H9 (cell line): Measurements from ENCODE around the gene IL15RA. TPM values are rescaled to one million over a fixed set of nuclear protein-coding genes. Genes with fewer than 3 reads are reported as not detected.

Experiments
- DNase-seq: peaks from one replicate; pipeline ENCODE4 v3.0.0-alpha.2; 2017
- H2AFZ ChIP-seq: one replicate; pipeline ENCODE4 v1.6.1; 2013; ENCODE audit warnings: mild to moderate bottlenecking, low read length, control low read depth, moderate library complexity
- H2AK5ac ChIP-seq: 2 replicates; pipeline ENCODE4 v1.6.1; 2013; ENCODE audit warnings: low read length, control low read depth, mixed read lengths; ENCODE audit not compliant: insufficient read length
- H2BK120ac ChIP-seq: one replicate; pipeline ENCODE4 v1.6.1; 2013; ENCODE audit warnings: low read depth, mild to moderate bottlenecking, low read length, control low read depth, inconsistent platforms; ENCODE audit not compliant: poor library complexity, severe bottlenecking
- H2BK12ac ChIP-seq: 2 replicates; pipeline ENCODE4 v1.6.1; 2013; ENCODE audit warnings: low read length, control low read depth, mixed read lengths, low read depth; ENCODE audit not compliant: insufficient read length
- H2BK15ac ChIP-seq: 2 replicates; pipeline ENCODE4 v1.6.1; 2013; ENCODE audit warnings: low read depth, low read length, control low read depth
- H2BK20ac ChIP-seq: one replicate; pipeline ENCODE4 v1.6.1; 2013; ENCODE audit warnings: low read depth, mild to moderate bottlenecking, low read length, control low read depth, inconsistent platforms; ENCODE audit not compliant: poor library complexity, severe bottlenecking
- H2BK5ac ChIP-seq: 2 replicates; pipeline ENCODE4 v1.6.1; 2013; ENCODE audit warnings: low read length, control low read depth, mixed read lengths; ENCODE audit not compliant: insufficient read length
- H3K14ac ChIP-seq: 2 replicates; pipeline ENCODE4 v1.6.1; 2013; ENCODE audit warnings: low read length, control low read depth; ENCODE audit not compliant: insufficient read depth
- H3K18ac ChIP-seq: 2 replicates; pipeline ENCODE4 v1.6.1; 2013; ENCODE audit warnings: low read depth, mild to moderate bottlenecking, mixed read lengths, low read length, control low read depth; ENCODE audit not compliant: insufficient read length
- H3K23ac ChIP-seq: 2 replicates; pipeline ENCODE4 v1.6.1; 2013; ENCODE audit warnings: low read length, control low read depth, mixed read lengths, low read depth; ENCODE audit not compliant: insufficient read length
- H3K23me2 ChIP-seq: 2 replicates; pipeline ENCODE4 v1.6.1; 2013; ENCODE audit warnings: low read depth, mild to moderate bottlenecking, mixed read lengths, low read length, control low read depth; ENCODE audit not compliant: insufficient read length, poor library complexity, severe bottlenecking
- H3K27ac ChIP-seq: 2 replicates; pipeline ENCODE4 v1.5.1; 2013; ENCODE audit warnings: low read length, control low read depth, mixed read lengths, low read depth; ENCODE audit not compliant: insufficient read length
- H3K27me3 ChIP-seq: 2 replicates; pipeline ENCODE4 v1.6.1; 2013; ENCODE audit warnings: low read length, control low read depth, inconsistent platforms; ENCODE audit not compliant: insufficient read depth
- H3K4ac ChIP-seq: 2 replicates; pipeline ENCODE4 v1.6.1; 2013; ENCODE audit warnings: low read depth, mild to moderate bottlenecking, control low read depth, inconsistent platforms, low read length, moderate library complexity
- H3K4me1 ChIP-seq: 2 replicates; pipeline ENCODE4 v1.6.1; 2013; ENCODE audit warnings: low read length, control low read depth, inconsistent platforms; ENCODE audit not compliant: insufficient read depth
- H3K4me2 ChIP-seq: 2 replicates; pipeline ENCODE4 v1.6.1; 2013; ENCODE audit warnings: low read length, control low read depth, mixed read lengths; ENCODE audit not compliant: insufficient read length, insufficient read depth
- H3K56ac ChIP-seq: 2 replicates; pipeline ENCODE4 v1.6.1; 2013; ENCODE audit warnings: low read depth, mild to moderate bottlenecking, mixed read lengths, low read length, control low read depth; ENCODE audit not compliant: insufficient read length
- H3K79me1 ChIP-seq: 2 replicates; pipeline ENCODE4 v1.6.1; 2013; ENCODE audit warnings: low read depth, mild to moderate bottlenecking, moderate library complexity, low read length, control low read depth, inconsistent platforms; ENCODE audit not compliant: insufficient read depth, poor library complexity, severe bottlenecking
- H3K79me2 ChIP-seq: 2 replicates; pipeline ENCODE4 v1.6.1; 2013; ENCODE audit warnings: low read length, control low read depth, inconsistent platforms; ENCODE audit not compliant: insufficient read depth
- H3K9ac ChIP-seq: 2 replicates; pipeline ENCODE4 v1.6.1; 2013; ENCODE audit warnings: low read length, control low read depth, mixed read lengths; ENCODE audit not compliant: insufficient read length; ENCODE audit errors: extremely low read depth
- H3K9me3 ChIP-seq: one replicate; pipeline ENCODE4 v1.6.1; 2013; ENCODE audit warnings: low read depth, low read length, inconsistent platforms; ENCODE audit not compliant: control insufficient read depth
- H3T11ph ChIP-seq: one replicate; pipeline ENCODE4 v1.6.1; 2013; ENCODE audit warnings: mild to moderate bottlenecking, low read length, control low read depth, inconsistent platforms
- H4K20me1 ChIP-seq: one replicate; pipeline ENCODE4 v1.6.1; 2013; ENCODE audit not compliant: control insufficient read depth, insufficient read length, insufficient read depth
- H4K5ac ChIP-seq: 2 replicates; pipeline ENCODE4 v1.6.1; 2013; ENCODE audit warnings: low read depth, mild to moderate bottlenecking, mixed read lengths, low read length, control low read depth; ENCODE audit not compliant: insufficient read length
- H4K8ac ChIP-seq: replicated peaks from 2 replicates; pipeline ENCODE4 v1.6.1; 2013; ENCODE audit warnings: low read length, control low read depth, mixed read lengths, low read depth; ENCODE audit not compliant: insufficient read length
- H4K91ac ChIP-seq: 2 replicates; pipeline ENCODE4 v1.6.1; 2013; ENCODE audit warnings: low read depth, mild to moderate bottlenecking, moderate library complexity, mixed read lengths, low read length, control low read depth; ENCODE audit not compliant: insufficient read length
- H3K27ac Mint-ChIP-seq, 3 experiments: 2 replicates in 2 of 3; 3 replicates in 1 of 3; pipeline ENCODE4 v1.8.0; 2020 to 2021; ENCODE audit warnings: mixed read lengths in 3 of 3, mild to moderate bottlenecking in 1 of 3, moderate library complexity in 1 of 3
- H3K27me3 Mint-ChIP-seq: 2 replicates; pipeline ENCODE4 v1.8.0; 2021; ENCODE audit warnings: low read depth, mild to moderate bottlenecking, moderate library complexity, mixed read lengths
- H3K36me3 Mint-ChIP-seq, 3 experiments: 2 replicates in 2 of 3; 3 replicates in 1 of 3; pipeline ENCODE4 v1.8.0; 2020 to 2021; ENCODE audit warnings: low read depth in 3 of 3, mixed read lengths in 3 of 3; ENCODE audit not compliant: insufficient read depth in 1 of 3
- H3K4me1 Mint-ChIP-seq, 2 experiments: 2 replicates each; pipeline ENCODE4 v1.8.0; 2020; ENCODE audit warnings: mixed read lengths in 2 of 2
- H3K4me3 Mint-ChIP-seq, 2 experiments: 2 replicates in 1 of 2; 3 replicates in 1 of 2; pipeline ENCODE4 v1.8.0; 2020 to 2021; ENCODE audit warnings: mild to moderate bottlenecking in 2 of 2, mixed read lengths in 2 of 2, moderate library complexity in 1 of 2
- H3K9me3 Mint-ChIP-seq, 2 experiments: 2 replicates in 1 of 2; 3 replicates in 1 of 2; pipeline ENCODE4 v1.8.0; 2020; ENCODE audit warnings: mild to moderate bottlenecking in 2 of 2, mixed read lengths in 2 of 2, moderate library complexity in 1 of 2
- WGBS: extraction: QIAGEN DNeasy Blood & Tissue Kit; methylation state at CpG from one replicate; pipeline ENCODE4 v1.1.7; 2013; ENCODE audit warnings: missing lambda C conversion rate, low lambda C conversion rate, mixed read lengths; ENCODE audit not compliant: insufficient read length; ENCODE audit errors: extremely low coverage; 5-methylcytosine and 5-hydroxymethylcytosine counted together
- total RNA-seq: library from RNA; stranded (reverse); gene quantifications from 2 replicates; pipeline ENCODE4 v1.2.1, GENCODE V29; 2021
- TF ChIP-seq, protein P1 (sequence below): fragments of 200-600 bp; sonication (generic); conservative IDR thresholded peaks from 3 replicates; pipeline ENCODE4 v1.8.0; 2021; ENCODE audit warnings: antibody characterized with exemption, mild to moderate bottlenecking

IL15RA gene
- total RNA-seq, 1 experiment from 2014 or later: 0.31 TPM

DNA sequence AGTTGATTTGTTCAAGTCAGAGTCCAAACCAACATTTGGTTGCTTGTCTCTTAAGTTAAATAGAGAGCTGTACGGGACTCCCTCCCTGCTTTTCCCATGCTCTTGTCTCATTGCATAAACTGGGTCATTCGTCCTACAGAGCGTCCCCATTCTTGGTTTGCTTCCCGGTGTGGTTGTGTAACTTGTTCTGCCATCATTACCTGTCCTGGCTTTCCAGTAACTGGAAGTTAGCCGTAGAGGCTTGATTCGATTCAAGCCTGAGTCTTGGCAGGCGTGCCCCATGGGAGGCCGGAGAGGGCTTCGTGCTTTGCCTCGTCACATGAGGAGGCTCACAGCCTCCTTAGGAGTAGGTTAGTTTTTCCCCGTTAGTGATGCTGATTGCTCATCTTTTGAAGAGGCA lies 47.1 kb downstream of the IL15RA start:
- Histone ChIP-seq H3K18ac (no peak overlapping the region), H2BK5ac (no peak overlapping the region), H3K9me3 (no peaks in the 10 kb centered on the region), H2BK12ac (no peak overlapping the region), H3K9ac (no peak overlapping the region), H2BK120ac (no peak overlapping the region), H4K5ac (no peak overlapping the region), H3K79me1 (no peaks in the 10 kb centered on the region), H2AK5ac (no peak overlapping the region), H2BK20ac (no peak overlapping the region), H3T11ph (no peak overlapping the region), H3K23ac (no peak overlapping the region), H3K14ac (no peak overlapping the region), H3K4me2 (no peak overlapping the region), H3K79me2 (no peaks in the 10 kb centered on the region), H3K4me1 (no peaks in the 10 kb centered on the region), H2BK15ac (no peak overlapping the region), H4K8ac (no peak overlapping the region), H3K23me2 (no peaks in the 10 kb centered on the region), H3K27ac (no peak overlapping the region), H4K20me1 (no peaks in the 10 kb centered on the region), H2AFZ (no peak overlapping the region), H3K4ac (no peak overlapping the region), H3K56ac (no peak overlapping the region), H3K27me3 (no peaks in the 10 kb centered on the region), H4K91ac (no peak overlapping the region)
- Mint-ChIP-seq H3K4me3 (no peak overlapping the region), H3K4me1 (no peaks in the 10 kb centered on the region), H3K27me3 (no peaks in the 10 kb centered on the region), H3K9me3 (no peaks in the 10 kb centered on the region), H3K27ac (no peak overlapping the region), H3K36me3 (peaks cover 29 to 86% (median 71%) of the 10 kb centered on the region in 3 experiments; a peak in 6 of 7 replicates)
- DNase-seq: no peak
- TF ChIP-seq, protein P1, sequence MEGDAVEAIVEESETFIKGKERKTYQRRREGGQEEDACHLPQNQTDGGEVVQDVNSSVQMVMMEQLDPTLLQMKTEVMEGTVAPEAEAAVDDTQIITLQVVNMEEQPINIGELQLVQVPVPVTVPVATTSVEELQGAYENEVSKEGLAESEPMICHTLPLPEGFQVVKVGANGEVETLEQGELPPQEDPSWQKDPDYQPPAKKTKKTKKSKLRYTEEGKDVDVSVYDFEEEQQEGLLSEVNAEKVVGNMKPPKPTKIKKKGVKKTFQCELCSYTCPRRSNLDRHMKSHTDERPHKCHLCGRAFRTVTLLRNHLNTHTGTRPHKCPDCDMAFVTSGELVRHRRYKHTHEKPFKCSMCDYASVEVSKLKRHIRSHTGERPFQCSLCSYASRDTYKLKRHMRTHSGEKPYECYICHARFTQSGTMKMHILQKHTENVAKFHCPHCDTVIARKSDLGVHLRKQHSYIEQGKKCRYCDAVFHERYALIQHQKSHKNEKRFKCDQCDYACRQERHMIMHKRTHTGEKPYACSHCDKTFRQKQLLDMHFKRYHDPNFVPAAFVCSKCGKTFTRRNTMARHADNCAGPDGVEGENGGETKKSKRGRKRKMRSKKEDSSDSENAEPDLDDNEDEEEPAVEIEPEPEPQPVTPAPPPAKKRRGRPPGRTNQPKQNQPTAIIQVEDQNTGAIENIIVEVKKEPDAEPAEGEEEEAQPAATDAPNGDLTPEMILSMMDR: no peak
- WGBS: no CpG with 5 or more reads among the region's 11 CpGs
